Left ventricle myocardium inferior (tissue), 1 donor: Measurements from ENCODE around the gene SNRPD3. TPM values are rescaled to one million over a fixed set of nuclear protein-coding genes. Genes with fewer than 3 reads are reported as not detected.
A peak's percentile ranks its signal among the peaks of the same experiment; 100 is the strongest.
"Not testable (repeated sequence)": the region's sequence is repeated elsewhere in the genome, so short reads cannot be mapped to it uniquely, and the experiment has no call there.

Experiments
- DNase-seq: peaks from one replicate; pipeline ENCODE4 v3.0.0-alpha.2; 2020
- H3K27ac ChIP-seq: fragments of 200-600 bp; replicated peaks from 2 replicates; pipeline ENCODE4 v1.8.0; 2021
- H3K27me3 ChIP-seq: fragments of 200-600 bp; 2 replicates; pipeline ENCODE4 v1.8.0; 2021; ENCODE audit warnings: low read depth
- H3K36me3 ChIP-seq: fragments of 200-600 bp; 2 replicates; pipeline ENCODE4 v1.8.0; 2021
- H3K4me1 ChIP-seq: fragments of 200-600 bp; 2 replicates; pipeline ENCODE4 v1.8.0; 2021
- H3K4me3 ChIP-seq: fragments of 200-600 bp; 2 replicates; pipeline ENCODE4 v1.8.0; 2021; ENCODE audit warnings: mild to moderate bottlenecking, moderate library complexity
- H3K9me3 ChIP-seq: fragments of 200-600 bp; replicated peaks from 2 replicates; pipeline ENCODE4 v1.8.0; 2021
- CTCF ChIP-seq: fragments of 200-600 bp; IDR thresholded peaks from 2 replicates; pipeline ENCODE4 v1.8.0; 2021; ENCODE audit warnings: antibody characterized with exemption, mild to moderate bottlenecking, borderline replicate concordance
- intact Hi-C: fragments of 100-400 bp; cut with micrococcal nuclease; formaldehyde crosslinking; loops from one replicate; pipeline ENCODE4 v1.11.0; 2022
- total RNA-seq: library from RNA; stranded (reverse); fragmentation: NEBNext Ultra II Directional; extraction: Animal tissue kit (Norgen Biotek cat#: 25700); gene quantifications from one replicate; pipeline ENCODE4 v1.2.1, GENCODE V29; 2021
- donor health status: DM: no; HTN: yes; CAD: no; lungs with severe emphysema.

The SNRPD3 gene
- total RNA-seq, 1 donor from 2014 or later, result 69.9 TPM

- no peak for DNase-seq
- H3K27ac ChIP-seq, result no peak overlapping the region
Measured at GRCh38 chr22:24591286-24591830, 35.6 kb downstream of the SNRPD3 start.

GRCh38 chr22:24592058-24592850 is 36.5 kb downstream of the SNRPD3 start:
- no peaks in the 10 kb centered on the region for H3K9me3 ChIP-seq
- intact Hi-C loops, result no loop called here
- no peak for DNase-seq
- no peak for TF ChIP-seq CTCF
- H3K27me3 ChIP-seq, result no peaks in the 10 kb centered on the region
- H3K36me3 ChIP-seq, result peaks cover 10% of the 10 kb centered on the region
- peak overlapping the region; percentile 74 for H3K4me3 ChIP-seq
- peaks cover 15% of the 10 kb centered on the region for H3K4me1 ChIP-seq
- H3K27ac ChIP-seq, result peak overlapping the region; percentile 81

More at GRCh38 chr22:24591286-24591830, 35.6 kb downstream of the SNRPD3 start:
- peaks cover 10% of the 10 kb centered on the region for H3K36me3 ChIP-seq
- intact Hi-C loops, result no loop called here
- no peaks in the 10 kb centered on the region for H3K9me3 ChIP-seq
- no peak for TF ChIP-seq CTCF
- H3K27me3 ChIP-seq, result no peaks in the 10 kb centered on the region
- peaks cover 15% of the 10 kb centered on the region for H3K4me1 ChIP-seq
- no peak overlapping the region for H3K4me3 ChIP-seq

DNA sequence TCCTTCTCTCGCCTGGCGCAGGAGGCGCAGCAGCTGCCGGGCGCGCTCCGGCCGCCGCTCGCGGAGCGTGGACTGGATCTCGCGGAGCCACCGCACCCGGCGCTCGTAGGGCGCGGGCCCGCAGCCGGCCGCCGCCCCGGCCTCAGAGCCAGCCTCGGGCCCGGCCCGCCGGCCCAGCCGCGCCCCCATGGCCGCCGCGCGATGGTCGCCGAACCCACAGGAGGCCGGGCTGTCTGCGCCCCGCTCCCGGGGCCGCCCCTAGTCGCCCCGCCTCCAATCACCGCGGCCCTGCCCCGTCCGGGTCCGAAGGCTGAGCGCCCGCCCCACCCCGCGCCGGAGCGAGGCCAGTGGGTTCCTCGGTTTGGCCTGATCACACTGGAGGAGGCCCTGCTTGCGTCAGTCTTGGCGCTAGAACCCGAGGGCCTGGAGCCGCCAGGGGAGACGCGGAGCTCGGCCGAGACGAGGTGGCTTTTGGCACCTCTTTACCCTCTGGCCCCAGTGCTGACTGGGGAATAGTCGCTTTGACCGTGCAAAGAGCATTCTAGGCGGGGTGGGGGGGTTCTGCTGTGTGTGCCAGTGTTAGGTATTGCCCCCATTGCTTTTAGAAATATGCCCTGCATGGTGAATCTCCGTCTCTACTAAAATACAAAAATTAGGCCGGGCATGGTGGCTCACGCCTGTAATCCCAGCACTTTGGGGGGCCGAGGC is 37.2 kb downstream of the SNRPD3 start, which contains the start of gene LRRC75B:
Gene LRRC75B, minus strand, starts transcription at position 223 of the 708 bp plus-strand sequence. Its CDS starts 34 bp downstream, at position 189.
- no peaks in the 10 kb centered on the region for H3K9me3 ChIP-seq
- H3K4me3 ChIP-seq, result peak within 1 kb of the TSS; percentile 74
- peaks cover 8% of the 10 kb centered on the region for H3K36me3 ChIP-seq
- intact Hi-C loops, result no loop called here
- H3K4me1 ChIP-seq, result peaks cover 15% of the 10 kb centered on the region
- no peak for TF ChIP-seq CTCF
- H3K27ac ChIP-seq, result peak within 1 kb of the TSS; percentile 81
- H3K27me3 ChIP-seq, result no peaks in the 10 kb centered on the region
- DNase-seq, result peak; percentile 93

GRCh38 chr22:24593559-24593835 is 37.7 kb downstream of the SNRPD3 start:
- H3K27me3 ChIP-seq, H3K36me3 ChIP-seq, H3K9me3 ChIP-seq, intact Hi-C loops, DNase-seq: not testable (repeated sequence)
- H3K27ac ChIP-seq, result peak overlapping the region; percentile 81
- H3K4me3 ChIP-seq, result peak overlapping the region; percentile 74
- H3K4me1 ChIP-seq, result peaks cover 15% of the 10 kb centered on the region

GRCh38 chr22:24593836-24594568 is 38.2 kb downstream of the SNRPD3 start:
- DNase-seq, result no peak
- no peaks in the 10 kb centered on the region for H3K27me3 ChIP-seq
- no peak overlapping the region for H3K27ac ChIP-seq
- no peaks in the 10 kb centered on the region for H3K9me3 ChIP-seq
- intact Hi-C loops, result no loop called here
- H3K36me3 ChIP-seq, result peaks cover 5% of the 10 kb centered on the region
- TF ChIP-seq CTCF, result no peak
- H3K4me1 ChIP-seq, result peaks cover 15% of the 10 kb centered on the region
- peak overlapping the region; percentile 74 for H3K4me3 ChIP-seq
